HFF-Myc (cell line): ENCODE measurements around the gene RBFOX2.
"Not testable (repeated sequence)": the region's sequence is repeated elsewhere in the genome, so short reads cannot be mapped to it uniquely, and the experiment has no call there.

Experiments used
- DNase-seq: peaks from one replicate; pipeline ENCODE4 v3.0.0-alpha.2; 2011; ENCODE audit warnings: low read depth; ENCODE audit errors: extremely low read depth
- H3K4me3 ChIP-seq: replicated peaks from 2 replicates; pipeline ENCODE4 v1.5.1; 2011; ENCODE audit warnings: low read depth, mild to moderate bottlenecking, control low read depth, low read length
- TF ChIP-seq, protein P1 (sequence below): IDR thresholded peaks from 2 replicates; pipeline ENCODE4 v1.5.1; 2012; ENCODE audit warnings: mild to moderate bottlenecking, low read depth, low read length, control low read depth; ENCODE audit errors: missing control alignments

RBFOX2 gene

DNA sequence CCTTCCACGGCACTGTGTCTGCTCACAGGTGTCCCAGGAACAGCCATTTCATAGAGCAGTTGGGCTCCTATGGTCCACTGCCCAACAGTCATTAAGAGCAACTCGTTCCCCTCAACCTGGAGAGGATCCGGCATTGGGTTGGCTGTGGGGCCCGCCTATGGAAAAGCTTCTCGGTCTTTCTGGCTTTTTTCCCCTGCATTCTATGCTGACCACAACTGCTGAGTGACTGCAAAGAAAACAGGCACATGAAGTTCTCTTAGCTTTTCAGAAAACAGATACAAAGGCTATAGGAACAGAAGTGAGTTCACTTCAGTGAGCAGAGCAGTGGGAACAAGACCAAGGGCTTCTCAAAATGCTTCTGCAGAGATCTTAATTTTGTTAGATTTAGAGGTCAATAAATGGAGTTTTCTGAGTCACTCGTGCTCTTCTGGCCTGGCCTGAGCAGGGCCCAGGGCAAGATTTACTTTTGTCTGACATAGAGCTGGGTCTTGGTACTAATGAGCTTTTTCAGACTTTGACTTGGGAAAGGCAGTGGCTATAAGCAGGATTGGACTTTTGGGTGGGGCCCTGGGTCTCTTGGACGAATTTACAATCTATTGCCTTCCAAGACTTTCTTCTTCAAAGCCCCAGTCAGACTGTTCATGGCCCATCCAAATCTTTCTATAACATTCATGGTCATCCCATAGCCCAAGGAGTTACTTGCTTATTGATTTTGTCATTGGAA is 324.6 kb downstream of the RBFOX2 start:
- DNase-seq: no peak
- H3K4me3 ChIP-seq: no peak overlapping the region
- TF ChIP-seq, protein P1, sequence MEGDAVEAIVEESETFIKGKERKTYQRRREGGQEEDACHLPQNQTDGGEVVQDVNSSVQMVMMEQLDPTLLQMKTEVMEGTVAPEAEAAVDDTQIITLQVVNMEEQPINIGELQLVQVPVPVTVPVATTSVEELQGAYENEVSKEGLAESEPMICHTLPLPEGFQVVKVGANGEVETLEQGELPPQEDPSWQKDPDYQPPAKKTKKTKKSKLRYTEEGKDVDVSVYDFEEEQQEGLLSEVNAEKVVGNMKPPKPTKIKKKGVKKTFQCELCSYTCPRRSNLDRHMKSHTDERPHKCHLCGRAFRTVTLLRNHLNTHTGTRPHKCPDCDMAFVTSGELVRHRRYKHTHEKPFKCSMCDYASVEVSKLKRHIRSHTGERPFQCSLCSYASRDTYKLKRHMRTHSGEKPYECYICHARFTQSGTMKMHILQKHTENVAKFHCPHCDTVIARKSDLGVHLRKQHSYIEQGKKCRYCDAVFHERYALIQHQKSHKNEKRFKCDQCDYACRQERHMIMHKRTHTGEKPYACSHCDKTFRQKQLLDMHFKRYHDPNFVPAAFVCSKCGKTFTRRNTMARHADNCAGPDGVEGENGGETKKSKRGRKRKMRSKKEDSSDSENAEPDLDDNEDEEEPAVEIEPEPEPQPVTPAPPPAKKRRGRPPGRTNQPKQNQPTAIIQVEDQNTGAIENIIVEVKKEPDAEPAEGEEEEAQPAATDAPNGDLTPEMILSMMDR: no peak

DNA sequence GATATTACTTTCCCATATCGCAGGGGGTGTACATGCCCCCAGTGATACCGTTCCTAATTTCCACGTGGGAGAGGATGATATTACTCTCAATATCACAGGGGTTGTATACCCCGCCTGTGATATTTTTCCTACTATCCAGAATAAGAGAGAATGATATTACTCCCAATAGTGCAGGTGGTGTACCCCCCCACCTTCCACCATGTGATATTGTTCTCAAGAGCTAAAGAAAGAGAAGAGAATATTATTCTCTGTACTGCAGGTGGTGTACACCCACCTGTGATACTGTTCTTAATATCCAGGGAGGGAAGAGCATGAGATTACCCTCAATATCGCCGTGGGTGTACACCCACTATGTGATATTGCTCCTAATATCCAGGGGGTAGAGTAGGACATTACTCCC is 328.8 kb downstream of the RBFOX2 start:
- H3K4me3 ChIP-seq, DNase-seq: not testable (repeated sequence)

DNA sequence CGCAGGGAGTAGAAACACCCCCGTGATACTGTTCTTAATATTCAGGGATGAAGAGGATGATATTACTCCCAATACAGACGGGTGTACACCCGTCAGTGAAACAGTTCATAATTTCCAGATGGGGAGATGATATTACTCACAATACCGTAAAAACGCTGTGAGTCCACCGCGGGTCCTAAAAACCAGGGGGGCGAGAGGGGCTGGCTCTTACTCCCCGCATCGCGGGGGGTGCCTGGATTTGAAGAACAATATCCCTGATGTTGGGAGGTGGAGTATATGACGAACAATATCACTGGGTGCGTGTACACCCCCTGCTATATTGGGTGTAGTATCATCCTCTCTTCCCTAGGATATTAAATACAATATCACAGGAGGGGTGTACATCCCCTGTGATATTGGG is 331.5 kb downstream of the RBFOX2 start:
- H3K4me3 ChIP-seq: no peak overlapping the region
- TF ChIP-seq, protein P1: no peak
- DNase-seq: no peak

DNA sequence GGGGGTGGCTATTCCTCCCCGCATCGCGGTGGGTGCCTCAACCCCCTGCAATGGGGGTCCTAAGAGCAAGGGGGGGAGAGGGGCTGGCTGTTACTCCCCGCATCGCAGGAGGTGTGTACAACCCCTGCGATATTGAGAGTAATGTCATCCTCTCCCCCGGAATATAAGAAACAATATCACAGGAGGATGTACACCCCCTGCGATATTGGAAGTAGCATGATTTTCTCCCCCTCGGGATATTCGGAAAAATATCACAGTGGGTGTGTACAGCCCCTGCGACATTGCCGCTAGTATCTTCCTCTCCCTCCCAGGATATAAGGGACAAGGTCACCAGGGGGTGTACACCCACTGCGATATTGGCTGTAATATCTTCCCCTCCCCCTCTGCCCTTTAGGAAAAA is 333.4 kb downstream of the RBFOX2 start:
- DNase-seq: no peak
- H3K4me3 ChIP-seq: no peak overlapping the region
- TF ChIP-seq, protein P1: no peak

DNA sequence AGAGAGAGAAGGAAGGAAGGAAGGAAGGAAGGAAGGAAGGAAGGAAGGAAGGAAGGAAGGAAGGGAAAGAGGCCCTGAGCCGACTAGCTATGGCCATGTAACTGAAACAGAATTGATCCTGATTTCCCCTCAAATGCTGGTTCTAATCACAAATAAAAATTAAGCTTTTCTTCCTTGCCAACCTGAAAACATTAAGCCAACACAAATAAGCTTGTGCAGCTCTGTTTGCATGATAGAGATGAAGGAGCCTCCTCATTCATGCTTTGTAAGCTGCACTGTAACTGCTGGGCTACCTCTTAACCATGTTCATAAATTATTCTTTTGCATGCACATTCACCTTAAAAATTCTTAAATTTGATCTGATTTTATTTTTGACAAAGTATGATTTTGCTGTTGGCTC is 338.6 kb downstream of the RBFOX2 start:
- TF ChIP-seq, protein P1: no peak
- DNase-seq: no peak
- no peak overlapping the region for H3K4me3 ChIP-seq

DNA sequence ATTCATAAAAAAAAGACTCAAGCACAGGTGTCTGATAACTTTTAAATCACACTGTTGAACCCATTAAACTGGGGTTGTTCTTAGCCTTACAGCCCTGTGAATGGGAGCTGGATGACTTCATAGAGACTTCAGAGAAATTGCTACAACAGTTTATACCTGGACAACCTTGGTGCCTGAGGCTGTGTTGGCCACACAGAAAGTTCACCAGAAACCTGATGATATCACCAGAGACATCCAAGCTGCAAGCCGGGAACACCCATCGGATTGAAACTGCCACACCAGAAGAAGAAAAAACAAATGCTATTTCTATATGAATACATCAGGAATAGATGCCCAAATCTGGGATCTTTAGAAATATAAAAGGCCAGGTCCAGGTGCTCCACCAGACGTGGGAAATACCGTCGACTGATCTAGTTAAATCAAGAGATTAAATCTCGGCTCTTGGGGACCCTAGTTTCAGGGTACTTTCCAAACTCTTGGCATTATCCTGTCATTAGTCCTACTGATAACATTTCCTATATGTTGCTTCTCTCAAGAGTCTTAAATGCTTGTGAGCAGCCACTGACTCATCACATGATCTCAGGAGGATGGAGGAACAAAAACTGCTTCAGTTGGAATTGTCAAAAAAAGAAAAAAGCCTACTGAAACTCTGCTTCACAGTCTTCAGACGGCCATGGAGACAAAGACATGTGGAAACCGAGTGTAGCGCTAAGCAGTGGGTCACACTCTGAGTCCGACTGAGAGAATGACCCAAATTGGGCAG is 339.5 kb downstream of the RBFOX2 start:
- no peak overlapping the region for H3K4me3 ChIP-seq
- no peak for DNase-seq
- TF ChIP-seq, protein P1: no peak
